HAP-1 (cell line): ENCODE results near the gene UBL3.

Experiments
- DNase-seq, 2 experiments: peaks; one replicate each; pipeline ENCODE4 v3.0.0-alpha.2; 2016 to 2020; ENCODE audit warnings: low spot score in 2 of 2
- H3K27me3 ChIP-seq: fragments of 250-450 bp; sonication (Bioruptor Pico); 2 replicates; pipeline ENCODE4 v1.5.1; 2020; ENCODE audit warnings: low read depth, mild to moderate bottlenecking, moderate library complexity
- H3K36me3 ChIP-seq: fragments of 250-450 bp; sonication (Bioruptor Pico); replicated peaks from 2 replicates; pipeline ENCODE4 v1.5.1; 2020; ENCODE audit warnings: mild to moderate bottlenecking
- H3K4me1 ChIP-seq: fragments of 250-450 bp; sonication (Bioruptor Pico); 2 replicates; pipeline ENCODE4 v1.5.1; 2020; ENCODE audit warnings: mild to moderate bottlenecking
- H3K4me3 ChIP-seq: fragments of 250-450 bp; sonication (Bioruptor Pico); 2 replicates; pipeline ENCODE4 v1.5.1; 2020; ENCODE audit warnings: mild to moderate bottlenecking, moderate library complexity
- H3K9me3 ChIP-seq: fragments of 250-450 bp; sonication (Bioruptor Pico); 2 replicates; pipeline ENCODE4 v1.5.1; 2020; ENCODE audit warnings: mild to moderate bottlenecking, moderate library complexity
- in situ Hi-C: fragments of 300-500 bp; cut with MboI; formaldehyde crosslinking; loops from 3 replicates; pipeline ENCODE4 v1.14.3; 2020; ENCODE audit warnings: low sequenced_read_pairs, inconsistent platforms, mixed read lengths

The UBL3 gene

GRCh38 chr13:29850213-29850898, at the start of gene UBL3:
Gene UBL3, minus strand, starts transcription at chr13:29850617. Its CDS starts 1,079 bp downstream, at chr13:29849538.
- Histone ChIP-seq H3K36me3 (no peaks in the 10 kb centered on the region), H3K27me3 (0 out of 2 replicates have a peak, but pooled peaks cover 5% of the 10 kb centered on the region), H3K4me3 (peak within 1 kb of the TSS; percentile 78), H3K4me1 (peaks cover 20% of the 10 kb centered on the region), H3K9me3 (no peaks in the 10 kb centered on the region)
- in situ Hi-C loops: loop anchor here (10.0 kb wide), 1 partner anchor 564 kb away; no protein-coding TSS in a partner anchor
- DNase-seq: peak; percentile 91 to 96

- no peak for DNase-seq
- Histone ChIP-seq H3K36me3 (no peaks in the 10 kb centered on the region), H3K9me3 (no peaks in the 10 kb centered on the region), H3K4me3 (no peak overlapping the region), H3K4me1 (no peaks in the 10 kb centered on the region), H3K27me3 (no peaks in the 10 kb centered on the region)
- in situ Hi-C loops: no loop called here
These were observed 46.7 kb upstream of the UBL3 start for GRCh38 chr13:29897102-29897501.

- H3K9me3 ChIP-seq: no peaks in the 10 kb centered on the region
These were observed 43.0 kb upstream of the UBL3 start for GRCh38 chr13:29893438-29893837.

GRCh38 chr13:29892151-29892550, 41.7 kb upstream of the UBL3 start:
- H3K9me3 ChIP-seq: no peaks in the 10 kb centered on the region
- in situ Hi-C loops: no loop called here
- H3K4me3 ChIP-seq: no peak overlapping the region
- DNase-seq: no peak
- no peaks in the 10 kb centered on the region for H3K36me3 ChIP-seq
- no peaks in the 10 kb centered on the region for H3K27me3 ChIP-seq
- no peaks in the 10 kb centered on the region for H3K4me1 ChIP-seq

More at GRCh38 chr13:29893438-29893837, 43.0 kb upstream of the UBL3 start:
- DNase-seq: no peak
- no peaks in the 10 kb centered on the region for H3K27me3 ChIP-seq
- H3K4me3 ChIP-seq: no peak overlapping the region
- no peaks in the 10 kb centered on the region for H3K4me1 ChIP-seq
- no peaks in the 10 kb centered on the region for H3K36me3 ChIP-seq
- in situ Hi-C loops: no loop called here

- Histone ChIP-seq H3K9me3 (no peaks in the 10 kb centered on the region), H3K36me3 (no peaks in the 10 kb centered on the region), H3K4me1 (peaks cover 6% of the 10 kb centered on the region; the same call in 1 of the 2 replicates), H3K27me3 (no peaks in the 10 kb centered on the region), H3K4me3 (no peak overlapping the region)
- in situ Hi-C loops: no loop called here
- DNase-seq: no peak
These were observed 38.7 kb upstream of the UBL3 start for GRCh38 chr13:29889111-29889510.

- Histone ChIP-seq H3K9me3 (no peaks in the 10 kb centered on the region), H3K4me1 (peaks cover 6% of the 10 kb centered on the region; the same call in 1 of the 2 replicates), H3K36me3 (no peaks in the 10 kb centered on the region), H3K27me3 (no peaks in the 10 kb centered on the region), H3K4me3 (no peak overlapping the region)
- in situ Hi-C loops: no loop called here
- DNase-seq: no peak
These were observed 37.9 kb upstream of the UBL3 start for GRCh38 chr13:29888306-29888705.

GRCh38 chr13:29887686-29888085, 37.3 kb upstream of the UBL3 start:
- H3K27me3 ChIP-seq: no peaks in the 10 kb centered on the region
- H3K9me3 ChIP-seq: no peaks in the 10 kb centered on the region
- in situ Hi-C loops: no loop called here
- no peak overlapping the region for H3K4me3 ChIP-seq
- no peaks in the 10 kb centered on the region for H3K36me3 ChIP-seq
- H3K4me1 ChIP-seq: peaks cover 6% of the 10 kb centered on the region; the same call in 1 of the 2 replicates
- peak in 1 of 2 experiments; percentile 17 for DNase-seq

GRCh38 chr13:29887030-29887557, 36.7 kb upstream of the UBL3 start:
- in situ Hi-C loops: no loop called here
- no peak overlapping the region for H3K4me3 ChIP-seq
- peaks cover 6% of the 10 kb centered on the region; the same call in 1 of the 2 replicates for H3K4me1 ChIP-seq
- H3K27me3 ChIP-seq: no peaks in the 10 kb centered on the region
- DNase-seq: no peak
- H3K36me3 ChIP-seq: no peaks in the 10 kb centered on the region
- no peaks in the 10 kb centered on the region for H3K9me3 ChIP-seq

- no peak for DNase-seq
- no peak overlapping the region for H3K4me3 ChIP-seq
- no peaks in the 10 kb centered on the region for H3K9me3 ChIP-seq
- in situ Hi-C loops: no loop called here
- H3K36me3 ChIP-seq: no peaks in the 10 kb centered on the region
- H3K4me1 ChIP-seq: peaks cover 6% of the 10 kb centered on the region; the same call in 1 of the 2 replicates
- no peaks in the 10 kb centered on the region for H3K27me3 ChIP-seq
These were observed 36.0 kb upstream of the UBL3 start for GRCh38 chr13:29886446-29886845.

GRCh38 chr13:29885989-29886388, 35.6 kb upstream of the UBL3 start:
- Histone ChIP-seq H3K4me1 (peaks cover 6% of the 10 kb centered on the region; the same call in 1 of the 2 replicates), H3K4me3 (no peak overlapping the region), H3K36me3 (no peaks in the 10 kb centered on the region), H3K27me3 (no peaks in the 10 kb centered on the region), H3K9me3 (no peaks in the 10 kb centered on the region)
- DNase-seq: no peak
- in situ Hi-C loops: no loop called here

GRCh38 chr13:29884671-29885430, 34.4 kb upstream of the UBL3 start:
- no peak for DNase-seq
- peaks cover 6% of the 10 kb centered on the region; the same call in 1 of the 2 replicates for H3K4me1 ChIP-seq
- H3K27me3 ChIP-seq: no peaks in the 10 kb centered on the region
- H3K36me3 ChIP-seq: no peaks in the 10 kb centered on the region
- in situ Hi-C loops: no loop called here
- no peaks in the 10 kb centered on the region for H3K9me3 ChIP-seq
- H3K4me3 ChIP-seq: no peak overlapping the region

GRCh38 chr13:29883941-29884518, 33.6 kb upstream of the UBL3 start:
- H3K27me3 ChIP-seq: no peaks in the 10 kb centered on the region
- peaks cover 6% of the 10 kb centered on the region; the same call in 1 of the 2 replicates for H3K4me1 ChIP-seq
- no peak for DNase-seq
- H3K36me3 ChIP-seq: no peaks in the 10 kb centered on the region
- H3K9me3 ChIP-seq: no peaks in the 10 kb centered on the region; the same call in 1 of the 2 replicates
- in situ Hi-C loops: no loop called here
- no peak overlapping the region for H3K4me3 ChIP-seq

GRCh38 chr13:29882076-29882475, 31.7 kb upstream of the UBL3 start:
- in situ Hi-C loops: no loop called here
- no peaks in the 10 kb centered on the region; the same call in 1 of the 2 replicates for H3K9me3 ChIP-seq
- H3K4me1 ChIP-seq: peaks cover 6% of the 10 kb centered on the region; the same call in 1 of the 2 replicates
- no peaks in the 10 kb centered on the region for H3K36me3 ChIP-seq
- no peaks in the 10 kb centered on the region for H3K27me3 ChIP-seq
- DNase-seq: no peak
- H3K4me3 ChIP-seq: no peak overlapping the region
